A549 (cell line): ENCODE results near the gene EEFSEC. TPM values are rescaled to one million over a fixed set of nuclear protein-coding genes. Genes with fewer than 3 reads are reported as not detected.

Source experiments
- ATAC-seq, 2 experiments: fragments of 200-7000 bp in 1 of 2; fragments of >200 bp in 1 of 2; cut with Nextera tagmentation in 1 of 2; cut with Tn5 transposase in 1 of 2; 3 replicates each; pipeline versions ENCODE4 v1.8.0 to v1.9.1; 2018 to 2020; ENCODE audit warnings: mild to moderate bottlenecking in 1 of 2, moderate library complexity in 1 of 2
- CTCF ChIA-PET: fragments of 300-600 bp; sonication (Branson Sonifier 250); formaldehyde crosslinking; extraction: SDS; loops from one replicate; lab custom pipeline; 2021; ENCODE audit warnings: antibody characterized with exemption, inconsistent platforms; lab: Yijun Ruan, JAX
- POLR2A ChIA-PET: fragments of 350-600 bp; formaldehyde crosslinking; extraction: SDS; loops from one replicate; lab custom pipeline; 2021; ENCODE audit warnings: antibody characterized with exemption, inconsistent platforms; lab: Yijun Ruan, JAX
- DNase-seq, 2 experiments: peaks; one replicate each; pipeline versions ENCODE4 v3.0.0 to v3.0.0-alpha.2; 2011 to 2016; ENCODE audit warnings: low read depth in 1 of 2, low spot score in 1 of 2
- FAIRE-seq: peaks from 2 replicates; lab custom pipeline; 2011; peaks lifted over from hg19 to GRCh38; lab: Jason Lieb, UNC
- H3K27ac ChIP-seq, 2 experiments: fragments of >200 bp; sonication (Bioruptor Twin); formaldehyde crosslinking; 3 replicates each; pipeline ENCODE4 v1.5.1; 2016 to 2017
- H3K4me1 ChIP-seq: fragments of >200 bp; sonication (Bioruptor Twin); formaldehyde crosslinking; 3 replicates; pipeline ENCODE4 v1.6.1; 2016
- H3K4me2 ChIP-seq: fragments of >200 bp; sonication (Bioruptor Twin); formaldehyde crosslinking; 3 replicates; pipeline ENCODE4 v1.6.1; 2016
- H3K4me3 ChIP-seq: fragments of >200 bp; sonication (Bioruptor Twin); formaldehyde crosslinking; 3 replicates; pipeline ENCODE4 v1.5.1; 2016
- H3K9me3 ChIP-seq: fragments of >200 bp; sonication (Bioruptor Twin); formaldehyde crosslinking; 3 replicates; pipeline ENCODE4 v1.6.1; 2016
- CBX8 ChIP-seq: fragments of 200-600 bp; sonication (generic); IDR thresholded peaks from 2 replicates; pipeline ENCODE4 v1.6.1; 2016
- CHD2 ChIP-seq: fragments of 150-350 bp; IDR thresholded peaks from 2 replicates; pipeline ENCODE4 v1.6.1; 2014; ENCODE audit warnings: low read length; ENCODE audit not compliant: partially characterized antibody
- CTCF ChIP-seq: fragments of >200 bp; sonication (Bioruptor Twin); formaldehyde crosslinking; IDR thresholded peaks from 3 replicates; pipeline ENCODE4 v1.5.1; 2016
- EHF ChIP-seq: fragments of 250-450 bp; sonication (Bioruptor Pico); IDR thresholded peaks from 2 replicates; pipeline ENCODE4 v1.5.0; 2020; ENCODE audit warnings: mild to moderate bottlenecking
- ELK1 ChIP-seq: fragments of 150-350 bp; IDR thresholded peaks from 2 replicates; pipeline ENCODE4 v1.6.1; 2014; ENCODE audit warnings: low read depth, mild to moderate bottlenecking, low read length
- FOXS1 ChIP-seq: fragments of 250-450 bp; sonication (Bioruptor Pico); IDR thresholded peaks from 2 replicates; pipeline ENCODE4 v1.5.0; 2020; ENCODE audit warnings: mild to moderate bottlenecking, moderate library complexity
- GATA3 ChIP-seq: IDR thresholded peaks from 2 replicates; pipeline ENCODE4 v1.6.1; 2012; ENCODE audit warnings: borderline replicate concordance
- HDAC2 ChIP-seq: fragments of 200-600 bp; sonication (generic); IDR thresholded peaks from 2 replicates; pipeline ENCODE4 v1.6.1; 2016
- HEYL ChIP-seq: fragments of 250-450 bp; sonication (Bioruptor Pico); IDR thresholded peaks from 2 replicates; pipeline ENCODE4 v1.8.0; 2021; ENCODE audit warnings: mild to moderate bottlenecking, moderate library complexity
- HMGXB4 ChIP-seq: fragments of 250-450 bp; sonication (Bioruptor Pico); IDR thresholded peaks from 2 replicates; pipeline ENCODE4 v1.5.0; 2021; ENCODE audit warnings: mild to moderate bottlenecking, moderate library complexity, borderline replicate concordance
- HOXA7 ChIP-seq: fragments of 250-450 bp; sonication (Bioruptor Pico); IDR thresholded peaks from 2 replicates; pipeline ENCODE4 v1.5.0; 2020; ENCODE audit warnings: mild to moderate bottlenecking, moderate library complexity
- JUN ChIP-seq, 2 experiments: fragments of >200 bp; sonication (Bioruptor Twin); formaldehyde crosslinking; IDR thresholded peaks; 2 replicates in 1 of 2; 3 replicates in 1 of 2; pipeline ENCODE4 v1.6.1; 2016 to 2017
- MAFK ChIP-seq: fragments of 450-650 bp; IDR thresholded peaks from 2 replicates; pipeline ENCODE4 v1.6.1; 2014; ENCODE audit not compliant: partially characterized antibody
- MAX ChIP-seq: IDR thresholded peaks from 2 replicates; pipeline ENCODE4 v1.6.1; 2012
- MYC ChIP-seq: IDR thresholded peaks from 2 replicates; pipeline ENCODE4 v1.6.1; 2012; ENCODE audit warnings: mild to moderate bottlenecking, inconsistent platforms, low read length, improper control_type of control experiment, borderline replicate concordance
- NFE2L2 ChIP-seq: fragments of 150-350 bp; conservative IDR thresholded peaks from 2 replicates; pipeline ENCODE4 v1.6.1; 2014; ENCODE audit warnings: low read length
- NR3C1 ChIP-seq: fragments of >200 bp; sonication (Bioruptor Twin); formaldehyde crosslinking; IDR thresholded peaks from 3 replicates; pipeline ENCODE4 v1.6.1; 2017
- PHF8 ChIP-seq: fragments of 200-600 bp; sonication (generic); IDR thresholded peaks from 2 replicates; pipeline ENCODE4 v1.6.1; 2016; ENCODE audit warnings: low read depth, mild to moderate bottlenecking, antibody characterized with exemption, moderate library complexity, borderline replicate concordance
- POLR2A ChIP-seq: IDR thresholded peaks from 2 replicates; pipeline ENCODE4 v1.6.1; 2012; ENCODE audit warnings: mild to moderate bottlenecking, low read length
- POLR2AphosphoS2 ChIP-seq: conservative IDR thresholded peaks from 2 replicates; pipeline ENCODE4 v1.6.1; 2012; ENCODE audit warnings: low read length, improper control_type of control experiment, inconsistent platforms
- RARB ChIP-seq: fragments of 250-450 bp; sonication (Bioruptor Pico); IDR thresholded peaks from 2 replicates; pipeline ENCODE4 v1.8.0; 2021; ENCODE audit warnings: mild to moderate bottlenecking, moderate library complexity
- RCOR1 ChIP-seq: fragments of 150-350 bp; IDR thresholded peaks from 2 replicates; pipeline ENCODE4 v1.6.1; 2014; ENCODE audit warnings: antibody characterized with exemption, low read length, low read depth
- REST ChIP-seq: fragments of 200-600 bp; sonication (generic); IDR thresholded peaks from 2 replicates; pipeline ENCODE4 v1.6.1; 2016; ENCODE audit warnings: antibody characterized with exemption, mild to moderate bottlenecking, moderate library complexity
- RNF2 ChIP-seq: fragments of 200-600 bp; sonication (generic); IDR thresholded peaks from 2 replicates; pipeline ENCODE4 v1.6.1; 2016; ENCODE audit warnings: low read depth, mild to moderate bottlenecking, antibody characterized with exemption, moderate library complexity, borderline replicate concordance
- SREBF2 ChIP-seq: fragments of 450-650 bp; IDR thresholded peaks from 2 replicates; pipeline ENCODE4 v1.6.1; 2014; ENCODE audit warnings: mild to moderate bottlenecking, moderate library complexity
- TP53 ChIP-seq: fragments of 250-450 bp; sonication (Bioruptor Pico); IDR thresholded peaks from 2 replicates; pipeline ENCODE4 v1.5.0; 2021; ENCODE audit warnings: mild to moderate bottlenecking, moderate library complexity
- ZC3H11A ChIP-seq: fragments of 450-650 bp; IDR thresholded peaks from 2 replicates; pipeline ENCODE4 v1.6.1; 2014; ENCODE audit warnings: antibody characterized with exemption, mild to moderate bottlenecking
- ZNF302 ChIP-seq: fragments of 250-450 bp; sonication (Bioruptor Pico); IDR thresholded peaks from 2 replicates; pipeline ENCODE4 v1.9.0; 2021; ENCODE audit warnings: inconsistent platforms, mild to moderate bottlenecking, moderate library complexity
- ZSCAN20 ChIP-seq: fragments of 250-450 bp; sonication (Bioruptor Pico); IDR thresholded peaks from 2 replicates; pipeline ENCODE4 v1.8.0; 2022; ENCODE audit warnings: mild to moderate bottlenecking, moderate library complexity
- WGBS: methylation state at CpG from one replicate; pipeline ENCODE4 v1.1.6; 2017; ENCODE audit errors: missing lambda C conversion rate; 5-methylcytosine and 5-hydroxymethylcytosine counted together
- polyA plus RNA-seq, 4 experiments: library from polyadenylated mRNA; depleted of rRNA in 3 of 4; stranded (reverse); fragments of >200 nt; fragmentation: RNase III in 1 of 4; extraction: RNeasy Plus Mini Kit Qiagen cat#74134 plus additional on column Dnase treatment in 1 of 4; gene quantifications; 2 replicates in 3 of 4; 3 replicates in 1 of 4; pipeline ENCODE4 v1.2.3, GENCODE V29; 2011 to 2017

The EEFSEC gene
- polyA plus RNA-seq, 2 of the 4 experiments (the other 2 are of a cell fraction): 6.9 to 7.3 TPM

- CTCF ChIA-PET: no interaction called here
- no peak overlapping the region for H3K4me3 ChIP-seq
- 95% methylated on average over 5 of the region's 5 CpGs for WGBS
These were observed 42.1 kb downstream of the EEFSEC start for GRCh38 chr3:128195369-128195768.

GRCh38 chr3:128195802-128196201, 42.5 kb downstream of the EEFSEC start:
- no peak overlapping the region for H3K4me2 ChIP-seq
- WGBS: 87% methylated on average over 3 of the region's 6 CpGs
- POLR2A ChIA-PET: no interaction called here
- CTCF ChIA-PET: no interaction called here
- FAIRE-seq (no peak), ATAC-seq (no peak), DNase-seq (no peak)
- H3K4me3 ChIP-seq: no peak overlapping the region
- H3K9me3 ChIP-seq: no peaks in the 10 kb centered on the region
- TF ChIP-seq ZC3H11A: no peak
- no peak for TF ChIP-seq HEYL
- no peak for TF ChIP-seq GATA3
- TF ChIP-seq HOXA7: no peak
- TF ChIP-seq ZNF302 (CRISPR knock-in tag): no peak
- no peak for TF ChIP-seq RCOR1
- H3K4me1 ChIP-seq: peaks cover 3% of the 10 kb centered on the region; the same call in 1 of the 3 replicates
- H3K27ac ChIP-seq: no peak overlapping the region

More at GRCh38 chr3:128195369-128195768, 42.1 kb downstream of the EEFSEC start:
- H3K4me1 ChIP-seq: peaks cover 5% of the 10 kb centered on the region; the same call in 1 of the 3 replicates
- FAIRE-seq (no peak), ATAC-seq (no peak), DNase-seq (no peak)
- TF ChIP-seq EHF (CRISPR knock-in tag): no peak
- TF ChIP-seq NFE2L2: no peak
- no peak for TF ChIP-seq CTCF
- TF ChIP-seq ZSCAN20: no peak
- no peak for TF ChIP-seq POLR2AphosphoS2
- no peak for TF ChIP-seq TP53
- TF ChIP-seq MAFK: no peak
- no peak for TF ChIP-seq HEYL
- TF ChIP-seq POLR2A: no peak
- TF ChIP-seq REST: no peak
- no peak for TF ChIP-seq FOXS1 (CRISPR knock-in tag)
- no peaks in the 10 kb centered on the region for H3K9me3 ChIP-seq
- no peak overlapping the region for H3K27ac ChIP-seq
- no peak overlapping the region for H3K4me2 ChIP-seq
- POLR2A ChIA-PET: no interaction called here

GRCh38 chr3:128196647-128197046, 43.4 kb downstream of the EEFSEC start:
- POLR2A ChIA-PET: no interaction called here

More at GRCh38 chr3:128196647-128197046, 43.4 kb downstream of the EEFSEC start:
- H3K9me3 ChIP-seq: no peaks in the 10 kb centered on the region
- no peak overlapping the region for H3K27ac ChIP-seq
- TF ChIP-seq TP53 (no peak), RNF2 (no peak), PHF8 (no peak), HOXA7 (no peak), NR3C1 (no peak), MYC (no peak), RCOR1 (no peak), ELK1 (no peak), POLR2A (no peak), CHD2 (no peak), JUN (IDR thresholded peaks at IDR 0.05) (no peak), ZNF302 (CRISPR knock-in tag) (no peak), MAX (no peak), RARB (no peak), SREBF2 (no peak), CBX8 (no peak), HMGXB4 (CRISPR knock-in tag) (no peak), HDAC2 (no peak)
- no peak overlapping the region for H3K4me3 ChIP-seq
- no peaks in the 10 kb centered on the region for H3K4me1 ChIP-seq
- WGBS: 68% methylated on average over 4 of the region's 4 CpGs
- CTCF ChIA-PET: interaction anchor here (1.0 kb wide), 1 partner anchor 412 kb away, joined by 3 read pairs; no protein-coding TSS in a partner anchor
- DNase-seq: no peak
- no peak overlapping the region for H3K4me2 ChIP-seq
- no peak for ATAC-seq
- FAIRE-seq: no peak
